ENCODE data around the gene ANAPC4. TPM values are rescaled to one million over a fixed set of nuclear protein-coding genes. Genes with fewer than 3 reads are reported as not detected.

ANAPC4 gene
- total RNA-seq, 1 donor from 2014 or later: 9.0 TPM

DNA sequence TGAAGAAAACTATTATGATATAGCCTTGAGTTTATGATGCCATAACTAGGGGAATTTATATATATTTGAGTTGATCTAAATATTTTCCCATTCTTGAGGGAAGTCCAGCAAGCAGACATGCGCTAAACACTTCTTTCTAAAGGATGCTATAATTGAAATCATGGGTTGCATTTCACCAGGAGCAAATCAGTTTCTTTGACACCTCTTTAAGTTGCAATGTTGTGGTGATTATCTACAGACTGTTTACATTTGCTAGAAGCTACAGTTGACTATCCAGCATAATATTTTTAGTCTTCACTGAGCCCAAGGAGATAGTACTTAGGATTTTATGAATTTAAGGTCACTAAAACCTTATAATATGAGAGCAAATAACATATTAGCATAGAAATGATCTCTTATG is 43.9 kb downstream of the ANAPC4 start:
- no peak for DNase-seq (ENCODE audit: low read depth)
- TF ChIP-seq, protein P1, sequence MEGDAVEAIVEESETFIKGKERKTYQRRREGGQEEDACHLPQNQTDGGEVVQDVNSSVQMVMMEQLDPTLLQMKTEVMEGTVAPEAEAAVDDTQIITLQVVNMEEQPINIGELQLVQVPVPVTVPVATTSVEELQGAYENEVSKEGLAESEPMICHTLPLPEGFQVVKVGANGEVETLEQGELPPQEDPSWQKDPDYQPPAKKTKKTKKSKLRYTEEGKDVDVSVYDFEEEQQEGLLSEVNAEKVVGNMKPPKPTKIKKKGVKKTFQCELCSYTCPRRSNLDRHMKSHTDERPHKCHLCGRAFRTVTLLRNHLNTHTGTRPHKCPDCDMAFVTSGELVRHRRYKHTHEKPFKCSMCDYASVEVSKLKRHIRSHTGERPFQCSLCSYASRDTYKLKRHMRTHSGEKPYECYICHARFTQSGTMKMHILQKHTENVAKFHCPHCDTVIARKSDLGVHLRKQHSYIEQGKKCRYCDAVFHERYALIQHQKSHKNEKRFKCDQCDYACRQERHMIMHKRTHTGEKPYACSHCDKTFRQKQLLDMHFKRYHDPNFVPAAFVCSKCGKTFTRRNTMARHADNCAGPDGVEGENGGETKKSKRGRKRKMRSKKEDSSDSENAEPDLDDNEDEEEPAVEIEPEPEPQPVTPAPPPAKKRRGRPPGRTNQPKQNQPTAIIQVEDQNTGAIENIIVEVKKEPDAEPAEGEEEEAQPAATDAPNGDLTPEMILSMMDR (conservative IDR thresholded peaks at IDR 0.05; ENCODE audit: low read depth, low read length): no peak
- H3K4me3 ChIP-seq (ENCODE audit: low read depth, low read length): no peak overlapping the region

DNA sequence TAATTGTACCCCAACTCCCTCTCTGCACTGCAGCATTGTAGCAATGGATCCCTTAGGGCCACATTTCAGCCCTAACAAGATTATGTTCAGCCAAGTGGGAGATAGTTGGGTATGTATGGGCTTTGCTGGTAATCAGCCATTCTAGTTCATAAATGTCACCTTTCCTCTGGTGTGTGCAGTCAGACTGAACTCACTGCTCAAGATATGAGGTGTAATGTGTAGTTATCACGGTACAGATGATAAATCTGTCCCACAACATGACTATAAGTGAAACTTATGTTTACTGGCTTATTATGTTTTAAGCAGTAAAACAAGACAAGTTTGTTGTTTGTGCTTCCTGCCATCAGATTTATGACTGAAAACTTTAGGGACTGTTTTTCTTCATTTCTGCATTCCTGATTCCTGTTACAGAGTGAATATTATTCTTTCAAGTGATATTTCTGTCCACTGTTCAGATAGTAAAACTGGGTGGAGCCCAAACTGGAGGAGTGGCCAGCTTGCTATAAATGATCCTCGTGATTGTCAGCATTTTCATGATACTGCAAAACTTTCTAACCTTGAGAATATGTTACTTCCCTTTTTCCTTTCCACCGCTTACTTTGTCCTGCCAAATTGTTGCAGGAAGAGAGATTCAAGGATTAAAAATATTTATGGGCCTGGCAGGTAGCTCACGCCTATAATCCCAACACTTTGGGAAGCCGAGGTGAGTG is 44.9 kb downstream of the ANAPC4 start:
- DNase-seq (ENCODE audit: low read depth): no peak
- no peak overlapping the region for H3K4me3 ChIP-seq (ENCODE audit: low read depth, low read length)
- TF ChIP-seq, protein P1 (conservative IDR thresholded peaks at IDR 0.05; ENCODE audit: low read depth, low read length): no peak

GRCh38 chr4:25423548-25423947 is 46.5 kb downstream of the ANAPC4 start:
- DNase-seq (ENCODE audit: low read depth): no peak
- TF ChIP-seq, protein P1 (conservative IDR thresholded peaks at IDR 0.05; ENCODE audit: low read depth, low read length): no peak
- no peak overlapping the region for H3K4me3 ChIP-seq (ENCODE audit: low read depth, low read length)

GRCh38 chr4:25424539-25425228 is 47.6 kb downstream of the ANAPC4 start:
- H3K4me3 ChIP-seq (ENCODE audit: low read depth, low read length): no peak overlapping the region
- TF ChIP-seq, protein P1 (conservative IDR thresholded peaks at IDR 0.05; ENCODE audit: low read depth, low read length): no peak
- no peak for DNase-seq (ENCODE audit: low read depth)

DNA sequence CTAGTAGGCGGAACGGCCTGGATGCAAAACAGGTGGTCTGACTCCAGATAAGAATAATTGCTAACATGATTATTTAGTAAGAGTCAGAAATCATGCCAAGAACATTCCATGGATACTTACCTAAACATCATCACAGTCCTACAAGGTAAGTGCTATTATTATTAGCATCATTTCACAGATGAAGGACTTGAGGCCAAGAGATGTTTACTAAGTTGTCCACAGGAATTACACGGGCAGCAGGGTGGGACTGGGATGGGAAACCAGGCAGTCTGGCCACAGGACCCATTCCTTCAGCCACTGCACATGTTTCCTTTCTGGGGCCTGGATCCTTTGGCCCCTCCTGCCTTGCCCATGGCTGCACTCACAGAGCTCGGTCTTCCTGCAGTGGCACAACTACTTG is 48.3 kb downstream of the ANAPC4 start:
- no peak overlapping the region for H3K4me3 ChIP-seq (ENCODE audit: low read depth, low read length)
- DNase-seq (ENCODE audit: low read depth): no peak
- TF ChIP-seq, protein P1 (conservative IDR thresholded peaks at IDR 0.05; ENCODE audit: low read depth, low read length): no peak

GRCh38 chr4:25427871-25428270 is 50.8 kb downstream of the ANAPC4 start:
- TF ChIP-seq, protein P1 (conservative IDR thresholded peaks at IDR 0.05; ENCODE audit: low read depth, low read length): no peak
- DNase-seq (ENCODE audit: low read depth): no peak
- H3K4me3 ChIP-seq (ENCODE audit: low read depth, low read length): no peak overlapping the region
